ENCODE measurements around the gene ANGPTL2.

The ANGPTL2 gene

DNA sequence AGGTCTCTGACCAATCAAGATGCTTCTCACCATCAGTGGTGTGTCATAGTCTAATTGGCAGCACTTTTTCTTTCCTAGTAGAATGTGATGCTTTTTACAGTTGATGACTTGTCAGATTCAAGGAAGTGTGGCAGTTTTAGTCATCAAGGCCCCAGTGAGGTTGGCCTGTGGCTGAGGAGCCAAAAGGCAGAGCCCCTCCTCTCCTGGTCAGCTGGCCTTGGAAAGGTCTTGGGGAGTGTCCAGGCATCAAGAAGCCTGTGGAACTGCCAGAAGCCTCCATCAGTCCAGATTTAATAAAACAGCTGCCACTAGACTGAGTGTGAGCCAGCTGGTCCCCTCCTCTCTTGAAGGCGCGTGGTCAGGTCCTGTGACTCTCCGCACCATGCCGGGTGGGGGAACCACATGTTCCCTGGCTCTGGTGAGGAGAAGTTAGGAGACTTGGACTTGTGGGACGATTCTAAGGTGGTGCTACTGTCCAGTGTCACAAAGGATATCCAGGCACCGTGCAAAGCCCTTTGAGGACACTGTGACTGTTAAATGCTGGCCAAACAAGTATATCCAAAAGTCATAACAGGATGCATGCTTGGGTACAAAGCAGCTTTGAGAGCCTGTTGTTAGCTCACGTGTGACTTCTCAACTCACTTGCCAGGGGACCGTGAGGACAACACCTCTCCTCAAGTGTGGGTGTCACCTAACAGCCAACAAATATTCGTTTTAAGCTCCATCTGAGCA lies 6.1 kb upstream of the ANGPTL2 start:
- Histone ChIP-seq H3K9me3 (replicated peaks; ENCODE audit: insufficient read depth, low read length) (no peaks in the 10 kb centered on the region), H3K9me2 (replicated peaks; ENCODE audit: insufficient read depth, low read length) (no peaks in the 10 kb centered on the region), H4K20me1 (ENCODE audit: insufficient read depth, low read length) (no peaks in the 10 kb centered on the region), H3K4me2 (ENCODE audit: low read depth, low read length) (no peak overlapping the region), H3K27me3 (replicated peaks; ENCODE audit: insufficient read depth, low read length) (no peaks in the 10 kb centered on the region), H3F3A (ENCODE audit: insufficient read depth, low read length) (no peaks in the 10 kb centered on the region), H3K36me3 (replicated peaks; ENCODE audit: insufficient read depth, low read length) (no peaks in the 10 kb centered on the region), H3K4me3 (ENCODE audit: low read length) (no peak overlapping the region), H3K9ac (ENCODE audit: low read length) (no peak overlapping the region), H2AFZ (ENCODE audit: low read length) (no peak overlapping the region), H3K27ac (ENCODE audit: low read length) (no peak overlapping the region), H3K79me2 (ENCODE audit: low read length) (no peaks in the 10 kb centered on the region), H3K4me1 (ENCODE audit: low read length) (no peaks in the 10 kb centered on the region)
- TF ChIP-seq EZH2phosphoT487 (IDR thresholded peaks at IDR 0.05; ENCODE audit: low read length): no peak
- TF ChIP-seq EZH2 (optimal IDR thresholded peaks at IDR 0.05; ENCODE audit: low read depth, low read length): no peak
- no peak for DNase-seq

DNA sequence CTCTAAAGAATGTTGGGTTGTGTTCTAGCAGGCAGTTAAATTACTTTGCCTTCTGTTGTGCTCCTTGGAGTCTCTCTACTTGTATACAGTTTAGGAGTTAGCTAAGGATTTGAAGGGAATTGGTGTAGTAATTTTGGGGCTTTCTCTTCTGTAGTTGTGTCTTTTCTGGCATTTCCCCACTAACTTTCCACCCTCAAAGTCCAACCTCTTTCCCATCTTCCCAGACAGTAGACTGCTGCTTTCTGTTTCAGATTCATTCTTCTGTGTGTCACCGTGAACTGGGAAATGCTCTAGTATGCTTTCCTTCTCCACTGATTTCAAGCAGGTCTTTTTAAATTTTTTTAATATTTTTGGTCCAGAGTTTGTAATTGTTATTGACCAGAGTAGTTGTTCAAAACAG lies 4.5 kb upstream of the ANGPTL2 start:
- no peak overlapping the region for H3K9ac ChIP-seq (ENCODE audit: low read length)
- no peaks in the 10 kb centered on the region for H3K36me3 ChIP-seq (replicated peaks; ENCODE audit: insufficient read depth, low read length)
- no peaks in the 10 kb centered on the region for H3K27me3 ChIP-seq (replicated peaks; ENCODE audit: insufficient read depth, low read length)
- no peaks in the 10 kb centered on the region for H3K4me1 ChIP-seq (ENCODE audit: low read length)
- no peak overlapping the region for H2AFZ ChIP-seq (ENCODE audit: low read length)
- H3K4me2 ChIP-seq (ENCODE audit: low read depth, low read length): no peak overlapping the region
- TF ChIP-seq EZH2 (optimal IDR thresholded peaks at IDR 0.05; ENCODE audit: low read depth, low read length): no peak
- TF ChIP-seq EZH2phosphoT487 (IDR thresholded peaks at IDR 0.05; ENCODE audit: low read length): no peak
- TF ChIP-seq, protein P1, sequence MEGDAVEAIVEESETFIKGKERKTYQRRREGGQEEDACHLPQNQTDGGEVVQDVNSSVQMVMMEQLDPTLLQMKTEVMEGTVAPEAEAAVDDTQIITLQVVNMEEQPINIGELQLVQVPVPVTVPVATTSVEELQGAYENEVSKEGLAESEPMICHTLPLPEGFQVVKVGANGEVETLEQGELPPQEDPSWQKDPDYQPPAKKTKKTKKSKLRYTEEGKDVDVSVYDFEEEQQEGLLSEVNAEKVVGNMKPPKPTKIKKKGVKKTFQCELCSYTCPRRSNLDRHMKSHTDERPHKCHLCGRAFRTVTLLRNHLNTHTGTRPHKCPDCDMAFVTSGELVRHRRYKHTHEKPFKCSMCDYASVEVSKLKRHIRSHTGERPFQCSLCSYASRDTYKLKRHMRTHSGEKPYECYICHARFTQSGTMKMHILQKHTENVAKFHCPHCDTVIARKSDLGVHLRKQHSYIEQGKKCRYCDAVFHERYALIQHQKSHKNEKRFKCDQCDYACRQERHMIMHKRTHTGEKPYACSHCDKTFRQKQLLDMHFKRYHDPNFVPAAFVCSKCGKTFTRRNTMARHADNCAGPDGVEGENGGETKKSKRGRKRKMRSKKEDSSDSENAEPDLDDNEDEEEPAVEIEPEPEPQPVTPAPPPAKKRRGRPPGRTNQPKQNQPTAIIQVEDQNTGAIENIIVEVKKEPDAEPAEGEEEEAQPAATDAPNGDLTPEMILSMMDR (IDR thresholded peaks at IDR 0.05; ENCODE audit: low read length): no peak
- H3K9me3 ChIP-seq (replicated peaks; ENCODE audit: insufficient read depth, low read length): no peaks in the 10 kb centered on the region
- no peak for DNase-seq
- H3K9me2 ChIP-seq (replicated peaks; ENCODE audit: insufficient read depth, low read length): no peaks in the 10 kb centered on the region
- H3K79me2 ChIP-seq (ENCODE audit: low read length): no peaks in the 10 kb centered on the region
- H3K27ac ChIP-seq (ENCODE audit: low read length): no peak overlapping the region
- no peaks in the 10 kb centered on the region for H4K20me1 ChIP-seq (ENCODE audit: insufficient read depth, low read length)
- H3F3A ChIP-seq (ENCODE audit: insufficient read depth, low read length): no peaks in the 10 kb centered on the region
- no peak overlapping the region for H3K4me3 ChIP-seq (ENCODE audit: low read length)

DNA sequence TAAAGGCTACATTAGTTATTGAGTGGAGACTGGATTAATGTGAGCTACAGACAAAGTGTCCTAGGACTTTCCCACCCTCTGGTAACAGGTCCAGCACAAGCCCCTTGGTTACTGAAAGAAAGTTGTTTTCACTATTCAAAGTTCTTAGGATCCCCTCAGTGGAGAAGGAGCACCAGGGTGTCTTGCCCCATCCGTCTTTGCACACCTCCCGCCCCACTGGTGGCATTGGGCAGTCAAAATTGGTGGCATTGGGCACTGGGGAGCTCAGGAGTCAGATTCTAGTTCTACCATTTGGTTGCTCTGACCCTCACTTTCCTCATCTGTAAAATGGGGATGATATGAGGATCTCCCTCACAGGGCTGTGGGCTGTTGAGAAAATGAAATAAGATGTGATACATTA lies 2.4 kb upstream of the ANGPTL2 start:
- no peak for DNase-seq
- no peak overlapping the region for H3K4me2 ChIP-seq (ENCODE audit: low read depth, low read length)

More for the DNA sequence above, 2.4 kb upstream of the ANGPTL2 start:
- Histone ChIP-seq H3K36me3 (replicated peaks; ENCODE audit: insufficient read depth, low read length) (no peaks in the 10 kb centered on the region), H3K9me2 (replicated peaks; ENCODE audit: insufficient read depth, low read length) (no peaks in the 10 kb centered on the region), H3F3A (ENCODE audit: insufficient read depth, low read length) (no peaks in the 10 kb centered on the region), H3K9ac (ENCODE audit: low read length) (no peak overlapping the region), H4K20me1 (ENCODE audit: insufficient read depth, low read length) (no peaks in the 10 kb centered on the region), H2AFZ (ENCODE audit: low read length) (no peak overlapping the region), H3K27me3 (replicated peaks; ENCODE audit: insufficient read depth, low read length) (no peaks in the 10 kb centered on the region), H3K9me3 (replicated peaks; ENCODE audit: insufficient read depth, low read length) (no peaks in the 10 kb centered on the region), H3K4me1 (ENCODE audit: low read length) (no peaks in the 10 kb centered on the region), H3K79me2 (ENCODE audit: low read length) (no peaks in the 10 kb centered on the region), H3K4me3 (ENCODE audit: low read length) (no peak overlapping the region), H3K27ac (ENCODE audit: low read length) (no peak overlapping the region)
- TF ChIP-seq EZH2phosphoT487 (IDR thresholded peaks at IDR 0.05; ENCODE audit: low read length): no peak
- TF ChIP-seq EZH2 (optimal IDR thresholded peaks at IDR 0.05; ENCODE audit: low read depth, low read length): no peak
- TF ChIP-seq, protein P1 (IDR thresholded peaks at IDR 0.05; ENCODE audit: low read length): no peak
